DND-41 (cell line): ENCODE measurements around the gene KIF18B.

Source experiments
- CTCF ChIP-seq: IDR thresholded peaks from 2 replicates; pipeline ENCODE4 v1.5.1; 2012; ENCODE audit warnings: borderline replicate concordance, low read length, moderate library complexity, mild to moderate bottlenecking; ENCODE audit not compliant: poor library complexity, severe bottlenecking; ENCODE audit errors: extremely low read depth
- EZH2 ChIP-seq: IDR thresholded peaks from 3 replicates; pipeline ENCODE4 v1.6.1; 2012; ENCODE audit warnings: borderline replicate concordance, low read depth, mild to moderate bottlenecking, moderate library complexity, low read length, inconsistent platforms; ENCODE audit not compliant: severe bottlenecking

DNA sequence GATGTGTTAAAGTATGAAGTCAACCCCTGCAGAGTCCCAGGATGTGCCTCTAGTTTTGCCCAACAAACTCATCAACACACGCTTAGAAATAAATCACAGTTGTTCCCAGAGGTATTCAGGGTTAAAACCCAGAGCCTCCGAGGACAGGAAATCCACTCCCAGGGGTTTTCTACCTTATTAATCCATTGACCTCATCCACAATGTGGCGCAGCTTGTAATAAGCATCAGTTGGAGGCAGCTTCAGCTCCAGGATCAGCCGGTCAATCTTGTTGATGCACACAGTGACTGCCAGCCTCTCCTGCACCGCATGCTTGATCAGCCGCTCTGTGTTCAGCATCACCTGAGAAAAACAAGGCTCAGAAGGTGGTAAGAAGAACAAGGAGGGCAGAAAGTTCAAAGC lies 71.8 kb downstream of the KIF18B start:
- TF ChIP-seq CTCF (no peak), EZH2 (no peak)
